HEK293 (cell line): ENCODE results near the gene TSPAN17.
A peak's percentile ranks its signal among the peaks of the same experiment; 100 is the strongest.

Experiments used
- CTCF ChIA-PET: fragments of 350-600 bp; formaldehyde crosslinking; extraction: SDS; loops from one replicate; lab custom pipeline; 2021; ENCODE audit warnings: antibody characterized with exemption; lab: Yijun Ruan, JAX
- POLR2A ChIA-PET: fragments of 300-600 bp; formaldehyde crosslinking; extraction: SDS; loops from one replicate; lab custom pipeline; 2020; ENCODE audit warnings: antibody characterized with exemption, inconsistent platforms; lab: Yijun Ruan, JAX
- H3K27ac ChIP-seq: fragments of 200-500 bp; sonication (Bioruptor generic); 2 replicates; pipeline ENCODE4 v1.5.1; 2014; ENCODE audit warnings: low read depth, low read length, control low read depth, inconsistent platforms; ENCODE audit errors: extremely low read depth
- H3K36me3 ChIP-seq, 2 experiments: fragments of 200-500 bp in 1 of 2; sonication (Bioruptor generic) in 1 of 2; 1 replicate in 1 of 2; 2 replicates in 1 of 2; pipeline ENCODE4 v1.5.1; 2014 to 2017; ENCODE audit warnings: inconsistent platforms in 2 of 2, low read length in 2 of 2; ENCODE audit not compliant: control insufficient read depth in 2 of 2, insufficient read depth in 1 of 2
- H3K4me1 ChIP-seq: fragments of 200-500 bp; sonication (Bioruptor generic); 2 replicates; pipeline ENCODE4 v1.5.1; 2014; ENCODE audit warnings: mild to moderate bottlenecking, low read length, inconsistent platforms; ENCODE audit not compliant: control insufficient read depth, insufficient read depth
- H3K4me3 ChIP-seq: 2 replicates; pipeline ENCODE4 v1.5.1; 2011; ENCODE audit warnings: low read depth, mild to moderate bottlenecking, control low read depth, low read length, moderate library complexity
- H3K9me3 ChIP-seq: fragments of 200-500 bp; sonication (Bioruptor generic); 2 replicates; pipeline ENCODE4 v1.5.1; 2014; ENCODE audit warnings: low read depth, low read length, inconsistent platforms; ENCODE audit not compliant: control insufficient read depth, insufficient read depth
- BCL11A ChIP-seq: fragments of 450-650 bp; formaldehyde crosslinking; IDR thresholded peaks from 2 replicates; pipeline ENCODE4 v1.5.1; 2016; ENCODE audit warnings: low read depth, missing biosample characterization, missing genetic modification characterization
- TRIM28 ChIP-seq: IDR thresholded peaks from 2 replicates; pipeline ENCODE4 v1.6.1; 2011; ENCODE audit warnings: low read length, control low read depth, borderline replicate concordance
- ZNF10 ChIP-seq: fragments of 450-650 bp; formaldehyde crosslinking; IDR thresholded peaks from 2 replicates; pipeline ENCODE4 v1.5.1; 2017; ENCODE audit warnings: missing biosample characterization, missing genetic modification characterization
- ZNF140 ChIP-seq: fragments of 450-650 bp; formaldehyde crosslinking; IDR thresholded peaks from 2 replicates; pipeline ENCODE4 v1.5.1; 2016; ENCODE audit warnings: missing biosample characterization, missing genetic modification characterization
- ZNF274 ChIP-seq, 2 experiments: fragments of 200-500 bp in 1 of 2; fragments of 450-650 bp in 1 of 2; sonication (Bioruptor generic) in 1 of 2; formaldehyde crosslinking in 1 of 2; IDR thresholded peaks; 2 replicates each; pipeline versions ENCODE4 v1.5.1 to v1.6.1; 2014 to 2016; ENCODE audit warnings: borderline replicate concordance in 1 of 2, inconsistent platforms in 1 of 2, low read length in 1 of 2, missing biosample characterization in 1 of 2, missing genetic modification characterization in 1 of 2
- ZNF302 ChIP-seq: fragments of 450-650 bp; formaldehyde crosslinking; IDR thresholded peaks from 2 replicates; pipeline ENCODE4 v1.5.1; 2016; ENCODE audit warnings: missing biosample characterization, missing genetic modification characterization, low read depth
- ZNF394 ChIP-seq: fragments of 450-650 bp; formaldehyde crosslinking; IDR thresholded peaks from 2 replicates; pipeline ENCODE4 v1.5.1; 2016; ENCODE audit warnings: missing biosample characterization, missing genetic modification characterization, mild to moderate bottlenecking, moderate library complexity, borderline replicate concordance
- ZNF426 ChIP-seq: fragments of 450-650 bp; formaldehyde crosslinking; IDR thresholded peaks from 2 replicates; pipeline ENCODE4 v1.5.1; 2017; ENCODE audit warnings: missing biosample characterization, missing genetic modification characterization, mild to moderate bottlenecking, inconsistent platforms, moderate library complexity
- ZNF433 ChIP-seq: fragments of 450-650 bp; formaldehyde crosslinking; IDR thresholded peaks from 2 replicates; pipeline ENCODE4 v1.5.1; 2016; ENCODE audit warnings: missing biosample characterization, missing genetic modification characterization, low read depth
- ZNF48 ChIP-seq: fragments of 450-650 bp; formaldehyde crosslinking; IDR thresholded peaks from 2 replicates; pipeline ENCODE4 v1.5.1; 2016; ENCODE audit warnings: missing biosample characterization, missing genetic modification characterization
- ZNF529 ChIP-seq: fragments of 450-650 bp; formaldehyde crosslinking; IDR thresholded peaks from 2 replicates; pipeline ENCODE4 v1.5.1; 2017; ENCODE audit warnings: missing genetic modification characterization, missing biosample characterization; ENCODE audit not compliant: insufficient replicate concordance
- ZNF558 ChIP-seq: fragments of 450-650 bp; formaldehyde crosslinking; IDR thresholded peaks from 2 replicates; pipeline ENCODE4 v1.5.1; 2016; ENCODE audit warnings: missing biosample characterization, missing genetic modification characterization
- ZNF610 ChIP-seq: fragments of 450-650 bp; formaldehyde crosslinking; IDR thresholded peaks from 2 replicates; pipeline ENCODE4 v1.5.1; 2016; ENCODE audit warnings: missing biosample characterization, missing genetic modification characterization, borderline replicate concordance
- ZSCAN30 ChIP-seq: fragments of 450-650 bp; IDR thresholded peaks from 2 replicates; pipeline ENCODE4 v1.5.1; 2018; ENCODE audit warnings: missing biosample characterization, mild to moderate bottlenecking, missing genetic modification characterization, moderate library complexity
- TF ChIP-seq, protein P1 (sequence below): fragments of 450-650 bp; formaldehyde crosslinking; IDR thresholded peaks from 2 replicates; pipeline ENCODE4 v1.5.1; 2016; ENCODE audit warnings: missing biosample characterization, missing genetic modification characterization
- TF ChIP-seq, protein P2 (sequence below): fragments of 450-650 bp; formaldehyde crosslinking; IDR thresholded peaks from 2 replicates; pipeline ENCODE4 v1.5.1; 2016; ENCODE audit warnings: missing biosample characterization, missing genetic modification characterization
- TF ChIP-seq, protein P3 (sequence below): fragments of 450-650 bp; formaldehyde crosslinking; IDR thresholded peaks from 2 replicates; pipeline ENCODE4 v1.5.1; 2016; ENCODE audit warnings: missing biosample characterization, missing genetic modification characterization

Gene TSPAN17

DNA sequence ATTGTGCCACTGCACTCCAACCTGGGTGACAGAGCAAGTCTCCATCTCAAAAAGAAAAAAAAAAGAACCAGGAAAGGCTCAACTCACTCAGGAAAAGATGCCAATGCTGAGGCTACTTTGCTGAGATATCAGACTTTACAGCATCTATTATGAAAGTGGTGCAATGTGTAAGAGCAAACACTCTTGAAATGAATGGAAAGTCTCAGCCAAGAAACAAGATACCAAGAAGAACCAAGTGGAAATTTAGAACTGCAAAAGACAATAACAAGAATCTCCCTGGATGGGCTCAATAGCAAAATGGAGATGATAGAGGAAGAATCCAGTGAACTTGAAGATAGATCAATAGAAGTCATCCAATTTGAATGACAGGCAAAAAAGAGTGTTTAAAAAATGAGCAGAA is 37.7 kb downstream of the TSPAN17 start (continued):
- TF ChIP-seq ZNF558 (tag by site-specific recombination): no peak
- TF ChIP-seq ZNF48 (tag by site-specific recombination): no peak
- TF ChIP-seq ZNF433 (tag by site-specific recombination): no peak
- no peak for TF ChIP-seq ZNF426 (tag by site-specific recombination)
- TF ChIP-seq ZNF140 (tag by site-specific recombination): no peak
- TF ChIP-seq, protein P1, sequence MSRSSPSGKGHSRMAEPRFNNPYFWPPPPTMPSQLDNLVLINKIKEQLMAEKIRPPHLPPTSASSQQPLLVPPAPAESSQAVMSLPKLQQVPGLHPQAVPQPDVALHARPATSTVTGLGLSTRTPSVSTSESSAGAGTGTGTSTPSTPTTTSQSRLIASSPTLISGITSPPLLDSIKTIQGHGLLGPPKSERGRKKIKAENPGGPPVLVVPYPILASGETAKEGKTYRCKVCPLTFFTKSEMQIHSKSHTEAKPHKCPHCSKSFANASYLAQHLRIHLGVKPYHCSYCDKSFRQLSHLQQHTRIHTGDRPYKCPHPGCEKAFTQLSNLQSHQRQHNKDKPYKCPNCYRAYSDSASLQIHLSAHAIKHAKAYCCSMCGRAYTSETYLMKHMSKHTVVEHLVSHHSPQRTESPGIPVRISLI (tag by site-specific recombination): no peak
- TF ChIP-seq, protein P2, sequence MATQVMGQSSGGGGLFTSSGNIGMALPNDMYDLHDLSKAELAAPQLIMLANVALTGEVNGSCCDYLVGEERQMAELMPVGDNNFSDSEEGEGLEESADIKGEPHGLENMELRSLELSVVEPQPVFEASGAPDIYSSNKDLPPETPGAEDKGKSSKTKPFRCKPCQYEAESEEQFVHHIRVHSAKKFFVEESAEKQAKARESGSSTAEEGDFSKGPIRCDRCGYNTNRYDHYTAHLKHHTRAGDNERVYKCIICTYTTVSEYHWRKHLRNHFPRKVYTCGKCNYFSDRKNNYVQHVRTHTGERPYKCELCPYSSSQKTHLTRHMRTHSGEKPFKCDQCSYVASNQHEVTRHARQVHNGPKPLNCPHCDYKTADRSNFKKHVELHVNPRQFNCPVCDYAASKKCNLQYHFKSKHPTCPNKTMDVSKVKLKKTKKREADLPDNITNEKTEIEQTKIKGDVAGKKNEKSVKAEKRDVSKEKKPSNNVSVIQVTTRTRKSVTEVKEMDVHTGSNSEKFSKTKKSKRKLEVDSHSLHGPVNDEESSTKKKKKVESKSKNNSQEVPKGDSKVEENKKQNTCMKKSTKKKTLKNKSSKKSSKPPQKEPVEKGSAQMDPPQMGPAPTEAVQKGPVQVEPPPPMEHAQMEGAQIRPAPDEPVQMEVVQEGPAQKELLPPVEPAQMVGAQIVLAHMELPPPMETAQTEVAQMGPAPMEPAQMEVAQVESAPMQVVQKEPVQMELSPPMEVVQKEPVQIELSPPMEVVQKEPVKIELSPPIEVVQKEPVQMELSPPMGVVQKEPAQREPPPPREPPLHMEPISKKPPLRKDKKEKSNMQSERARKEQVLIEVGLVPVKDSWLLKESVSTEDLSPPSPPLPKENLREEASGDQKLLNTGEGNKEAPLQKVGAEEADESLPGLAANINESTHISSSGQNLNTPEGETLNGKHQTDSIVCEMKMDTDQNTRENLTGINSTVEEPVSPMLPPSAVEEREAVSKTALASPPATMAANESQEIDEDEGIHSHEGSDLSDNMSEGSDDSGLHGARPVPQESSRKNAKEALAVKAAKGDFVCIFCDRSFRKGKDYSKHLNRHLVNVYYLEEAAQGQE (tag by site-specific recombination): no peak
- TF ChIP-seq ZSCAN30: no peak
- TF ChIP-seq BCL11A (tag by site-specific recombination): no peak
- TF ChIP-seq ZNF274 (IDR thresholded peaks at IDR 0.05; ENCODE audit: low read length): no peak
- TF ChIP-seq ZNF274 (tag by site-specific recombination; IDR thresholded peaks at IDR 0.05; ENCODE audit: borderline replicate concordance): no peak
- no peak for TF ChIP-seq ZNF302 (tag by site-specific recombination)
- TF ChIP-seq, protein P3, sequence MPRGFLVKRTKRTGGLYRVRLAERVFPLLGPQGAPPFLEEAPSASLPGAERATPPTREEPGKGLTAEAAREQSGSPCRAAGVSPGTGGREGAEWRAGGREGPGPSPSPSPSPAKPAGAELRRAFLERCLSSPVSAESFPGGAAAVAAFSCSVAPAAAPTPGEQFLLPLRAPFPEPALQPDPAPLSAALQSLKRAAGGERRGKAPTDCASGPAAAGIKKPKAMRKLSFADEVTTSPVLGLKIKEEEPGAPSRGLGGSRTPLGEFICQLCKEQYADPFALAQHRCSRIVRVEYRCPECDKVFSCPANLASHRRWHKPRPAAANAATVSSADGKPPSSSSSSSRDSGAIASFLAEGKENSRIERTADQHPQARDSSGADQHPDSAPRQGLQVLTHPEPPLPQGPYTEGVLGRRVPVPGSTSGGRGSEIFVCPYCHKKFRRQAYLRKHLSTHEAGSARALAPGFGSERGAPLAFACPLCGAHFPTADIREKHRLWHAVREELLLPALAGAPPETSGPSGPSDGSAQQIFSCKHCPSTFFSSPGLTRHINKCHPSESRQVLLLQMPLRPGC (tag by site-specific recombination): no peak
- TF ChIP-seq ZNF610 (tag by site-specific recombination): 0 out of 2 replicates have a peak, but pooled peaks have one; percentile 45
- TF ChIP-seq ZNF394 (tag by site-specific recombination): no peak
- TF ChIP-seq ZNF529 (tag by site-specific recombination): peak; percentile 63
- TF ChIP-seq TRIM28: no peak
- no peak for TF ChIP-seq ZNF10 (tag by site-specific recombination)
- TF ChIP-seq, all 188 proteins: peak for 3

DNA sequence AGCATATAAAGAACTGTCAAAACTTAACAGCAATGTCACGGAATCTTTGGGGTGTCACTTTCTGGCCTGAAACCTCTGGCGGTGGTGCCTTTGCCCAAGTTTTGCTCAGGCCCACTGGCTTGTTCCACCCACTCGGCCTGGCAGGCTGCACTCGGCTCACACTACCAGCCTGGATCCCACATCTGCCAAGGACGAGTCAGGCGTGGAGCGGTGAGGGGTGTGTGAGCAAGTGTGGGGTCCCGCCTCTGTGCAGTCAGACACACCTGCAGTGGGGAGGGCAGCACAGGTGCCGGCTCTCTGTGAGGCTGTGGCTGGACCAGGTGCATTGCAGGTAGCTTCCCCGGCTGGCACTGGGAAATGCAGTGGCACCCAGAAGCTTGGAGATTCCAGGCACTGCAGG is 40.0 kb downstream of the TSPAN17 start:
- no peak overlapping the region for H3K27ac ChIP-seq
- no peaks in the 10 kb centered on the region for H3K36me3 ChIP-seq
- CTCF ChIA-PET: interaction anchor here (1.1 kb wide), 1 partner anchor 26 kb away, joined by 6 read pairs; no protein-coding TSS in a partner anchor
- H3K4me1 ChIP-seq: no peaks in the 10 kb centered on the region
- H3K4me3 ChIP-seq: no peak overlapping the region
- no peak for TF ChIP-seq ZNF274 (IDR thresholded peaks at IDR 0.05; ENCODE audit: low read length)
- no peak for TF ChIP-seq ZNF274 (tag by site-specific recombination; IDR thresholded peaks at IDR 0.05; ENCODE audit: borderline replicate concordance)
- TF ChIP-seq, all 188 proteins: peak for 0
- H3K9me3 ChIP-seq: no peaks in the 10 kb centered on the region
- POLR2A ChIA-PET: no interaction called here
